Diencephalon (tissue), 1 donor: ENCODE results near the gene NDP. TPM values are rescaled to one million over a fixed set of nuclear protein-coding genes. Genes with fewer than 3 reads are reported as not detected.

Experiments
- total RNA-seq: library from RNA; depleted of rRNA; stranded (reverse); fragments of >200 nt; gene quantifications from one replicate; pipeline ENCODE4 v1.2.3, GENCODE V29; 2014

NDP gene
- total RNA-seq: 12.9 TPM

GRCh38 chrX:43973249-43974099, at the start of gene NDP:
Gene NDP, minus strand, starts transcription at chrX:43973390. Its CDS starts 14,745 bp downstream, at chrX:43958645.

Other genes with a start within 250 kb of the NDP start
- gene MAOB, start 90.9 kb downstream of the NDP start, total RNA-seq: 12.9 TPM